GM19397 (cell line): ENCODE measurements around the gene PGP.
"Not testable (repeated sequence)": the region's sequence is repeated elsewhere in the genome, so short reads cannot be mapped to it uniquely, and the experiment has no call there.

Experiments
- ATAC-seq: cut with Tn5 transposase; IDR thresholded peaks from one replicate; pipeline ENCODE4 v1.9.1; 2021; ENCODE audit warnings: mild to moderate bottlenecking, moderate library complexity; ENCODE audit not compliant: unreplicated experiment

Gene PGP, protein sequence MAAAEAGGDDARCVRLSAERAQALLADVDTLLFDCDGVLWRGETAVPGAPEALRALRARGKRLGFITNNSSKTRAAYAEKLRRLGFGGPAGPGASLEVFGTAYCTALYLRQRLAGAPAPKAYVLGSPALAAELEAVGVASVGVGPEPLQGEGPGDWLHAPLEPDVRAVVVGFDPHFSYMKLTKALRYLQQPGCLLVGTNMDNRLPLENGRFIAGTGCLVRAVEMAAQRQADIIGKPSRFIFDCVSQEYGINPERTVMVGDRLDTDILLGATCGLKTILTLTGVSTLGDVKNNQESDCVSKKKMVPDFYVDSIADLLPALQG

GRCh38 chr16:2214719-2214968 lies at the start of gene PGP:
PGP (minus strand) TSS chr16:2214840; CDS start chr16:2214777, 63 bp downstream.
- ATAC-seq, result peak; percentile 87

- not testable (repeated sequence) for ATAC-seq
These were observed 48.4 kb upstream of the PGP start for GRCh38 chr16:2263026-2263425.

GRCh38 chr16:2260250-2260649 lies 45.6 kb upstream of the PGP start:
- no peak for ATAC-seq

GRCh38 chr16:2258530-2258929 lies 43.9 kb upstream of the PGP start:
- ATAC-seq, result not testable (repeated sequence)

- ATAC-seq, result no peak
These were observed 43.1 kb upstream of the PGP start for GRCh38 chr16:2257726-2258125.

GRCh38 chr16:2256531-2257140 lies 42.0 kb upstream of the PGP start:
- no peak for ATAC-seq

GRCh38 chr16:2253293-2253692 lies 38.7 kb upstream of the PGP start:
- no peak for ATAC-seq

- ATAC-seq, result no peak
These were observed 38.1 kb upstream of the PGP start for GRCh38 chr16:2252806-2253148.

DNA sequence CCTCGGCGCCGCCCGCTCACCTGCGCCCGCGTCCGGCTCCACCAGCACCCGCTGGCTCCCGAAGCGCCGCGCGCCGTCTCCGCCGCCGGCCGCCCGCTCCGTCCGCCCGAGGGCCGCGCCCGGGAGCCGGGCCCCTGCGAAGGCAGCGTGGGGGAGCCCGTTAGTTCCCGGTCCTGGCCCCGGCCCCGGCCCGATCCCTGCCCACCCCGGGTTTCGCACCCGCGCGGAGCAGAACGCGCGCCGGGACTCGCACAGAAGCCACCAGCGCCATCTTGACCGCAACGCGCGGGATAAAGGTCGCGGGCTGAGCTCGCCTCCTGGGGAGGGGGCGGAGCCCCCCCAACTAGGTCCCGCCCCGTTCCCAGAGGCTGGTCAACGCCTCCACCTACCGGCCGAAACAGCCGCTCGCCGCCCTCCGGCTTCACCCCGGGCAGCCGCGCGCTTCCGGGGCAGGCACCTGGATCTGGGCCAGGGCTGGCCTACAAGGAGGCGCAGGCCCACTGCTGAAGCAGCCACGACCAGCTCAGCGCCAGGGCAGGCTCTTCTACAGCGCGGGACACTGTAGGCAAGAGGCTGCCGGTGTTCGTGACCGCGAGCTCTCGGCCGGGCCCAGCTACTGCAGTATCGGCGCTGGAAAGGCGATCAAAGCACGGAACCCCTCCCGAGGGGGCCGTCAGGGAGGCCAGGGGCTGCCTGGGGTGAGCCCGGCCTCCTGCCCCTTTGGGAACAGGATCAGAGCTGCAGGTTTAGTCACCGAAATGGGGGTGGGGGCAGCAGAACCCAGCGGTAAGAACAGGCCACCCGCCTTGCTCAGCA lies 36.9 kb upstream of the PGP start, which contains the start of gene ECI1:
Gene ECI1, minus strand, starts transcription at position 292 of the 816 bp plus-strand sequence. Its CDS starts 21 bp downstream, at position 271.
- ATAC-seq, result peak; percentile 90

GRCh38 chr16:2250652-2251295 lies 36.1 kb upstream of the PGP start:
- ATAC-seq, result no peak

DNA sequence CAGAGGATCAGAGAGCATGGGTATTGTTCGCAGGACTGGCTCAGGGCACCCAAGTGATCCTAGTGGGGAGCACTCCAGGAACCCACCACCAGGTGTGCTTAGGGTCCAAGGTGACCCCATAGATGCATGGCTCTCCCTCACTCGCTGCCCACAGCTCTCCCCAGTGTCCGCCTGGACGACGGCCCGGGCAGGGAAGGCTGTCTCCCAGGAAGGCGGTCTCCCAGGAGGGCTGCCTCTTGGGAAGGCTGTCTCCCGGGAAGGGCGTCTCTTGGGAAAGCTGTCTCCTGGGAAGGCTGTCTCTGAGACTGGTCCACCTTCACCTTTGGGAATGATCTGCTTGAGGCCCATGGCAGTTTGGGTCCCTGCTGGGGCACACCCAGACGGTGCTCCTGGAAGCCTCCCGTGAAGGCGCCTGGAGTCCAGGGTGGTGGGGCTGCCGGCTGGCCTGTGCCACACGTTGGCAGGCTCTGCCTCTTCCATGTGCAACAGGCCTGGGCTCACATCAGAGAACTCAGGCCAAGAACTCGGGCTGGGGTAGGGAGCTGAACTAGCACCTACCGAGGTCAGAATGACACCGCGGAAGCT lies 31.8 kb upstream of the PGP start:
- ATAC-seq, result no peak

DNA sequence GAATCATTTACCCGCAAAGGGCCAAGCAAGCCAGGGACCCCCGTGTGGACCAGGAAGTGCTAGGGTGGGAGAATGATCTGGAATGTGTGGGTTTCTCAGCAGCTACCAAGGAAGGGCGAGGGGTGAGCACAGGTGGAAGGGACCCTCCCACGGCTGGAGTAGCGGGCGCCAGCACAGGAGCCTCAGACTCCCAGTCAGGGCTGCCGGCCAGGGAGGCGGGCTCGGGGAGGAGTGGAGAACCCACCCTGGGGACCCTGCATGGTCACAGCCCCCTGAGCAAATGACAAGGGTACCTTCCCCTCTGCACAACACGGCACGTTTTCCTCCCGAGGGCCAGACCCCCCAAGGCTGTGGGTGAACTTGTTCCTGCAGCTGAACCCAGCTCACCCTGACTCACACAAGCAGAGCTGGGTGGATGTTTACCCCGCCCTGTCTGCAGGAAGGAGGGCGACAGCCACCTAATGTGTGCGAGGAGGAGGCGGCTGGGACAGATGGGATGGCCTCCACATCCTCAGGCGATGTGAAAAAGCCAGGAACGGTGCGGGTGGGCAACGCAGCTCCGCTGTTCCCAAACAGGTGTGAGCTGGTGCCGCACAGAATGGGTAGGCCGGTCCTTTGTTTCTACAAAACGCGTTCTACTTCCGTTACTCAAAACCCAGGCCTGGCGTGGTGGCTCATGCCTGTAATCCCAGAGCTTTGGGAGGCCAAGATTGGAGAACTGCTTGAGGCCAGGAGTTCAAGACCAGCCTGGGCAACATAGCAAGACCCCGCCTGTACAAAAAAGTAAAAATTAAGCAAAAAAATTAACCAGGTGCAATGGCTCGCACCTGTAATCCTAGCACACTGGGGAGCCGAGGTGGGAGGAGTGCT lies 30.5 kb upstream of the PGP start:
- ATAC-seq, result no peak

DNA sequence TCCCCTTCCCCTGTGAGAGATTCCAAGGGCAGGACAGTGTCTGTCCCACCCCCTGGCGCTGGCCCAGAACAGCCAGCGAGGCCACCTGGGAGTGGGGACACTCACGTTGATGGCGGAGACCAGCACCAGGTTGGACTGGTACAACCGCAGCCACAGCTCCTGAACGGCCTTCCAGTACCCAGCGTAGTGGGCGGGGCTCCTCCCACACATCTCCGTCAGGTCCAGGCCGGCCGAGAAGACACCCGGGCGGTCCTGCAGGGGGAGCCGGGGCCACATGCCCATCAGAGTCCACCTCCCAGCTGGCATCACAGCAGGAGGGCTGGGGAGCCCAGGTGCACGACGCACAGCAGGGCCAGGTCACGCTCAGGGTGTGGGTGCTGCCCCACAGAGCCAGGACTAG lies 29.7 kb upstream of the PGP start:
- ATAC-seq, result no peak

DNA sequence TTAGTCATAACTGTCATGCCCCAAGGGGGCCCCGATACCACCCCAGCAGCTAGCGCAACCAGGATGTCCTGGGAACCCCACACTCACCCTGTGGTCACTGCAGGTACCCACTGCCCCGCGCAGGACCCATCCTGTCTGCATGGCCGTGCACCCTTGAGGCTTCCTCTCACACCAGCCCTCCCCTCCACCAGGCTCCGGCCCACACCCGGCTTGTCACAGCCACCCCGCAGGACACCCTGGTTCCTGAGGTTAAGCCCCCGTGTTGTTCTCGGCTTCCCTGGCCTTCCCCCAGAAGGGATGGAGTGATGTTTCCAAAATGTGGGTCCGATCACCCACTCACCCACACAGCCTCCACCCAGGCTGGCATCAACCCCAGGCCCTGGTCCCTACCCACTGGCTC lies 29.1 kb upstream of the PGP start:
- ATAC-seq, result no peak

DNA sequence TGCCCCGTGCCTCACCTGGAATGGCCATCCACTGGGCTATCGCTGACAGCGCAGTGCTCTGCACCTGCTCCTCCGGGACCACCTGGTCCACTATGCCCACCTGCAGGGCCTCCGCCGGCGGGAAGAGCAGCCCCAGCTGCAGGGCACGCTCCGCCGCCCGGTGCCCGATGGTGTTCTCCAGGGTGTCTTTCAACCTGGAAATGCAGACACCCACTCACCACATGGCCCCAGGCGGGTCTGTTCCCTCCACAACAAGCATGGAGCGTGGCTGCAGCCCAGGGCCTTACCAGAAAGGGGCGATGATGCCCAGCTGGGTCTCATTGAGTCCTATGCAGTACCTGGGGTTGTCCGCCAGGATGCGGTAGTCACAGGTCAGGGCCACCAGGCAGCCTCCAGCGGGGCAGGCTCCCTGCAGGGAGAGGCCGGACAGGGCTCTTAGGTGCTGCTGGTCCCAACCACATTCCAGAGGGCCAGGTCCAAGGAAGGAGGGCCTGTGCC lies 28.4 kb upstream of the PGP start:
- no peak for ATAC-seq

GRCh38 chr16:2242598-2242997 lies 28.0 kb upstream of the PGP start:
- ATAC-seq, result no peak

GRCh38 chr16:2240331-2240730 lies 25.7 kb upstream of the PGP start:
- ATAC-seq, result not testable (repeated sequence)

DNA sequence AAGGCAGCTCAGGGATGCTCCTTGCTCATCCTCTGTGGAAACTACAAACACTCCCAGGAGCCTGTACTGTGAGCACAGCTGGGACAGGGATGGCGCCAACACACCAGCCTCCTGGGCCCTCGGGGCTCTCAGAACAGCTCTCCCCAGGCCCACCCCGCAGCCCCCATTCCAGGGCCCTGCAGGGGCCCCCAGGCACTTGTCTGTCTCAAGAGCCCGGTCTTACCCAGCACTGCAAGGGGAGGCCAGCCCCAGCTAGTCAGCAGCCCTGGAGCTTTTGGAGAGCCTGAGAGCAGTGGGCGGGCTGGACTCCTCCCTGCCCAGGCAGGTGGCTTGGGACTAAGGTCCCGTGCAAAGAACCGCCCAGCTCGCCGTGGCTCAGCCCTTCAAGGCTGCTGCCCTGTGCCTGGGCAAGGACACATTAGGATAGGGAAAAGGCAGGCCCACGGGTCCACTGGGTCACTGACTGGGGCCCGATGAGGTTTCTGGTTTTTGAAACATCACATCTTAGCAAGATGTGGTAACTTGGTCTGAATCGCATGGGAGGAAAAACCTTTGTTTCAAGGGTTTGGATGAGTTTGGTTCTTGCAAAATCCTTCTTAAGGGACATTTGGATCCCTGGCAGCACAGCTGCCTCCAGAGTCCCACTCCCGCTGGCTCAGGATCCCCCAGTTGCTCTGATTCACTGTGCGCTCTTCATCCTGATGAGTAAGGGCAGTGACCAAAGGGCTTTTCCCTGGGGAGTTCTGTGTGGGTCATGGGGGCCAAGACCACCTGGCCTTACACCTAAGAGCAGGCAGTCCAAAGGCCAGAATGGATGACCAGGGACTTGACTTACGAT lies 24.4 kb upstream of the PGP start:
- ATAC-seq, result no peak

DNA sequence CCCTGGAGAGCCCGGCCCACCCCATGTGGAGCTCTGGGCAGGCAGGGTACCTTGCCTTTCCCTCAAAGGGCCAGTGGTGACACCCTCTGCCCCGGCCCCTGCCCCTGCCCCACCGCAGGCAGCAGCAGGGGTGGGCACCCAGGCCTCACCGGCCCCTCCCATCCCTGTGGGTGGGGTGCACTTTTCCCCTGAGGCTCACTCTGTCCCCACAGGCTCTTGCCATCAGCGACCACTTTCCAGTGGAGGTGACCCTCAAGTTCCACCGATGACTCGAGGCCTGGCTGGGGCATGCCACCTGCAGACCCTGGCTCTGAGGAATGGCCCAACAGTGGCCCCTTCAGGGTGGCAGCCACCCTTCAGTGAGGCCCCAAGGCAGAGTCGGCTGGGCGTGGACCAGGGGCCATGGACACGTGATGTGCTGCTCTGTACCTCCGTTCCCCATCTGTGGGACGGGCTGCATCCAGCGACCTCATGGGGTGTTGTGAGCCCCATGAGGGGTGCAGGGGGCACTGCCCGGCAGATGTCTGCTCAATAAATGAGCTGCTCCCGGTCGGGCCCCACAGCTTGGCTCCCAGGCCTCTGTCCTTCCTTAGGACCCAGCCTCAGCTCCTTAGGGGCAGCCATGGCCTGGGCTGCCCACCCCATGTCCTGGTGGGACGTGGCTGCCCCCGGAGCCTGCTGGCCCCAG lies 23.7 kb upstream of the PGP start:
- ATAC-seq, result no peak
